22Rv1 (cell line): ENCODE data around the gene C1orf198.
"Not testable (repeated sequence)": the region's sequence is repeated elsewhere in the genome, so short reads cannot be mapped to it uniquely, and the experiment has no call there.

ENCODE experiments used
- H3K27ac ChIP-seq: fragments of 450-650 bp; 2 replicates; pipeline ENCODE4 v1.5.1; 2017
- ZFX ChIP-seq: fragments of 450-650 bp; IDR thresholded peaks from 2 replicates; pipeline ENCODE4 v1.6.1; 2017; ENCODE audit warnings: antibody characterized with exemption, borderline replicate concordance
- TF ChIP-seq, protein P1 (sequence below): fragments of 450-650 bp; IDR thresholded peaks from 2 replicates; pipeline ENCODE4 v1.5.1; 2017; ENCODE audit warnings: mild to moderate bottlenecking

The C1orf198 gene

DNA sequence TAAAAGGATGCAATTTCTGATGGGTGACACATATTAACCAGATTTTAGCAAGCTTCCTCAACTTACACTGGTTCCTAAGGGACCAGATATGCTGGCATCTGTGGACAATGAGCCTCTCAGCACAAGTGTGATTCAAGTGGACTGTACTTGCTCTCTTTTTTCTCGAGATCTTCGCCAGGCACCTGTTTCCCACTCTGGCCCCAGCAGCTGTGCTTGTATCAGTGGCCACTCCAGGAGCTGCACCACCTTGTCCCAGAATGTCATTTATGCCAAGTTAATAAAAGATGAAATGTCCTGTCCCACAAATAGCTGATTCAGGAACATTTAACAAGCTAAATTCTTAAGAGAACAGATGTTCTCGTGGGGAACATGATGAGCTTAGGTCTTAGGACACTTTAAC lies 14.6 kb downstream of the C1orf198 start:
- no peak for TF ChIP-seq ZFX
- TF ChIP-seq, protein P1, sequence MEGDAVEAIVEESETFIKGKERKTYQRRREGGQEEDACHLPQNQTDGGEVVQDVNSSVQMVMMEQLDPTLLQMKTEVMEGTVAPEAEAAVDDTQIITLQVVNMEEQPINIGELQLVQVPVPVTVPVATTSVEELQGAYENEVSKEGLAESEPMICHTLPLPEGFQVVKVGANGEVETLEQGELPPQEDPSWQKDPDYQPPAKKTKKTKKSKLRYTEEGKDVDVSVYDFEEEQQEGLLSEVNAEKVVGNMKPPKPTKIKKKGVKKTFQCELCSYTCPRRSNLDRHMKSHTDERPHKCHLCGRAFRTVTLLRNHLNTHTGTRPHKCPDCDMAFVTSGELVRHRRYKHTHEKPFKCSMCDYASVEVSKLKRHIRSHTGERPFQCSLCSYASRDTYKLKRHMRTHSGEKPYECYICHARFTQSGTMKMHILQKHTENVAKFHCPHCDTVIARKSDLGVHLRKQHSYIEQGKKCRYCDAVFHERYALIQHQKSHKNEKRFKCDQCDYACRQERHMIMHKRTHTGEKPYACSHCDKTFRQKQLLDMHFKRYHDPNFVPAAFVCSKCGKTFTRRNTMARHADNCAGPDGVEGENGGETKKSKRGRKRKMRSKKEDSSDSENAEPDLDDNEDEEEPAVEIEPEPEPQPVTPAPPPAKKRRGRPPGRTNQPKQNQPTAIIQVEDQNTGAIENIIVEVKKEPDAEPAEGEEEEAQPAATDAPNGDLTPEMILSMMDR = no peak
- no peak overlapping the region for H3K27ac ChIP-seq

DNA sequence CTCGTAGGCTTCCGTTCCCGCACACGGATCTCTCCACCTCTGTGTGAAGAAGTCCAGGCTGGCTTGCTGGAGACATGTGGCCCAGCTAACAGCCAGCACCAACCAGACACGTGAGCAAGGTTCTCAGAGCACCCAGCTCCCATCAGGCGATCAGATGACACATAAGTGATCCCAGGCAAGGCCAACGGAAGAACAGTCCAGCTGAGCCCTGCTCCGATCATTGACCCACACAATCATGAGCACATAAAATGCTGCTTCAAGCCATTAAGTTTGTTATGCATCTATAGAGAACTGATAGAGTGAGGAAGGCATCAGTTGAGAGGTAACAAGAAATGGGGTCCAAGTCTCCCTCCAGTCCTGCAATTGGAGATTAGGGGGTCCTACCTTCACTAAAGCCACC lies 15.4 kb downstream of the C1orf198 start:
- H3K27ac ChIP-seq = no peak overlapping the region
- TF ChIP-seq, protein P1 = no peak
- TF ChIP-seq ZFX = no peak

DNA sequence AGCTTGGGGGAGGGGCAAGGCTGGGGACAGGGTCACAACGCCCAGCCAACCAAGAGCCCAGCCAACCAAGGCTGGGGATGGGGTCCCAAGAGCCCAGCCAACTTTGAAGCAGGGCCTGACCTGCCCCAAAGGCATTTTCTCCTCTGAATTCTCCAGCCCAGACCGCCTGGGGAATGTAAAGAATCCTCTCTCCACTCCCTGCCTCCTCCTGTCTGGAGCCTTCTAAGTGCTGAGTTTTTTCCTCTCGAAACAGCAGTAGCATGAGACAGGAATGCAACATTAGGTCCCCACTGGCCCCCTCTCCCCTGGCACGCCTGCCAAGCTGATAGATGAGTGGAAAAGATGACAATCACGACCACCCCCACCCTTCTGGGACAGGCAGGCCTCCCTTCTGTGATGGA lies 17.0 kb downstream of the C1orf198 start:
- TF ChIP-seq, protein P1 = no peak
- no peak for TF ChIP-seq ZFX
- H3K27ac ChIP-seq = no peak overlapping the region

DNA sequence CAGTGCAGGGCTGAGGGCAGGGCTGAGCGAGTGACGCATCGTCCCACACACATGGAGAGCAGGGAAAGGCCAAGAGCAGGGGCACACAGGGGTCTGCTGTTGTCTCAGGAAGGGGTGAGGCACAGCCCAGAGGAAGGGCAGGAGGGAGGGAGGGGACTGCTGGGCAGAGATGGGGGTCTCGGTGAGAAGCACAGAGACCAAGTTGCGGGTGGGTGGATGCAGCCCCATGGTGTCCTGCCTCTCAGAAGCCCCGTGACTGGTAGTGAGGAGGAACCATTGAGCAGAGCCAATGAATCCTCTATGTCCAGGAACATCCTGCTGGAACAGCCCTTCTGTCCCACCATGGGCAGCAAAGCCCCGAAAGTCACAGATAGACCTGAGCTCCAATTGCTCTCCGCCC lies 17.8 kb downstream of the C1orf198 start:
- no peak for TF ChIP-seq ZFX
- TF ChIP-seq, protein P1 = no peak
- no peak overlapping the region for H3K27ac ChIP-seq

DNA sequence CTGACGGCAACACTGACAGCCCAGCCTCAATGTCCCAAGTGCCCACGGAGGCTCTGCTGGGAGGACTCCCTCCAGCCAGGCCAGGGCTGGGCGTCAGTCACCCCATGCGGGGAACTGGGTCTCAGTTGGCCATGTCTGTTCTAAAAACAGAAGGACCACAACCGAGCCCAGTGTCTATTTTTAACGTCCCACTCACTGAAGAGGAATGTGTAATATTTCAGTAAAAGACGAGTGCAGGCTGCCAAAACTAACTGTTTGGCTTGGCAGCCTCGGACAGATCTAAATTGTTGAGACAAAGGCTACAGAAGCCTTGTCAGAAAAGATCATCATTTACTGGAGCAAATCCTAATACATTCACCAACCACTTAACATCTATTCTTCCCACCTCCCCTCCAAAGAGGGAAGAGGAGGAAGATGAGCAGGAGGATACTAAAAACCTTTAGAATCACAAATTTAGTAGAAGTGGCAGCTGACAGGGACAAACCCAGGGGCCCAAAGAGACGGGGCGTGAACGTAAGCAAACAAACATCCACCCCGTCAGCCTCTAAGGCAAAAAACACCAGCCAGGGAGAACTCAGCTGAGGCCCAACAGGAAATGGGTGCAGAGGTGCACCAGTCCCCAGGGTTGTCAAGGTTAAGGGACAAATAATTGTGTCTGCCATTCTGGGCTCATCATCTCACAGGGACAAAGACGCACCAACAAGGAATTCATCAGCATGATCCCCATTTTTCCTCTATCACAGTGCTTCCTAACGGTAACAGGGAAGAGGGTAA lies 18.7 kb downstream of the C1orf198 start:
- TF ChIP-seq ZFX = no peak
- TF ChIP-seq, protein P1 = no peak
- H3K27ac ChIP-seq = no peak overlapping the region

DNA sequence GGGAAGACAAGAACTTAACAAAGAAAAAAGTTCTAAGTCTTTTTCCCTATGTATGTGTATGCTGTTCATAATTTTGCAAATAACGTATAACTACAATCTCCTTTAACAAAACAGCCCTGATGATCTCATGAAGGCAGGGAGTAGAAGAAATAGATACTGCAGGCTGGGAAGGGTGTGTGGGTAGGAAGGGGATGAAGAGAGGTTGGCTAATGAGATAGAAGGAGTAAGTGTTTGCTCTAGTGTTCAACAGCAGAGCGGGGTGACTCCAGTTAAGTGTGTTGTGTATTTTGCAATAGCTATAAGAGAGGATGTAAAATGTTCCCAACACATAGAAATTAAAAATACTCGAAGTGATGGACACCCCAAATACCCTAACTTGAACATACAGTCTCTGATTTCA lies 20.1 kb downstream of the C1orf198 start:
- H3K27ac ChIP-seq = no peak overlapping the region
- TF ChIP-seq ZFX = no peak
- TF ChIP-seq, protein P1 = no peak

DNA sequence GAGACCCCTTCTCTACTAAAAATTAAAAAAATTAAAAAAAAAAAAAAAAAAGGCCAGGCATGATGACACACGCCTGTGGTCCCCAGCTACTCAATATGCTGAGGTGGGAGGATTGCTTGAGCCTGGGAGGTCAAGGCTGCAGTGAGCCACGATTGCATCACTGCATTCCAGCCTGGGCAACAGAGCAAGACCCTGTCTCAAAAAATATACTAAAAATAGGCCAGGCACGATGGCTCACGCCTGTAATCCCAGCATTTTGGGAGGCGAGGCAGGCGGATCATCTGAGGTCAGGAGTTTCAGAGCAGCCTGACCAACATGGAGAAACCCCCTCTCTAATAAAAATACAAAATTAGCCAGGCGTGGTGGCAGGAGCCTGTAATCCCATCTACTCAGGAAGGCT lies 23.1 kb downstream of the C1orf198 start:
- H3K27ac ChIP-seq = not testable (repeated sequence)

DNA sequence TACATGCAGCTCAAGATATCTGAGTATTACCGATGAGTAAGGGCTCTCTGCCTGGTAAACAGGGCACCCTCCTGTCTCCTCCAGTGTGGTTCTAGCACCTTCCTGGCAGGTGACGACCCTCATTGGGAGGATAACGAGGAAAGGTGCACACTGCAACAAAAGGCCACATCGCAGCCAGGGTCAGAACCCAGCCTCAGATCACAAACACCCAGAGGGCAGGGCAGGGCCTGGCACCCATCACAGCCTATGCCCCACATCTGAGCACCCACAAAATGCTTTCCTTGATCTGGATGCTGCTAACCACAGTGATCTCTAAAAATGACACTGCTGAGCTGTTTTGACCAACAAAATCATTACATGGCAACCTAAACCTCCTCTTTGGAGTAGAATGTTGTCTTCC lies 23.8 kb downstream of the C1orf198 start:
- TF ChIP-seq, protein P1 = no peak
- TF ChIP-seq ZFX = no peak

More for the DNA sequence above, 23.8 kb downstream of the C1orf198 start:
- no peak overlapping the region for H3K27ac ChIP-seq
